Psoas muscle (tissue), 8 donors: ENCODE measurements around the gene SLC7A8. TPM values are rescaled to one million over a fixed set of nuclear protein-coding genes. Genes with fewer than 3 reads are reported as not detected.

Experiments
- ATAC-seq, 4 donors: fragments of 200-7000 bp; cut with Tn5 transposase; one replicate each; pipeline ENCODE4 v1.9.1; 2020; ENCODE audit warnings: moderate library complexity in 3 of 4, mild to moderate bottlenecking in 2 of 4
- DNase-seq, 2 donors: peaks; one replicate each; pipeline ENCODE4 v3.0.0-alpha.2; 2020
- H3K27ac ChIP-seq: fragments of 200-600 bp; one replicate; pipeline ENCODE4 v1.8.0; 2022
- H3K27me3 ChIP-seq, 3 donors: fragments of 200-600 bp in 1 of 3; one replicate each; pipeline versions ENCODE4 v1.6.1 to v1.8.0; 2013 to 2022; ENCODE audit warnings: low read length in 2 of 3, mild to moderate bottlenecking in 2 of 3, moderate library complexity in 1 of 3; ENCODE audit not compliant: insufficient read depth in 3 of 3
- H3K36me3 ChIP-seq, 2 donors: fragments of 200-600 bp in 1 of 2; one replicate each; pipeline versions ENCODE4 v1.6.1 to v1.8.0; 2013 to 2022; ENCODE audit warnings: low read depth in 1 of 2, mild to moderate bottlenecking in 1 of 2, moderate library complexity in 1 of 2; ENCODE audit not compliant: insufficient read depth in 1 of 2
- H3K4me1 ChIP-seq: fragments of 200-600 bp; one replicate; pipeline ENCODE4 v1.8.0; 2022
- H3K4me3 ChIP-seq: fragments of 200-600 bp; one replicate; pipeline ENCODE4 v1.8.0; 2022; ENCODE audit warnings: mild to moderate bottlenecking
- H3K9me3 ChIP-seq: fragments of 200-600 bp; one replicate; pipeline ENCODE4 v1.8.0; 2022
- CTCF ChIP-seq: fragments of 200-600 bp; IDR thresholded peaks from one replicate; pipeline ENCODE4 v1.8.0; 2022; ENCODE audit warnings: antibody characterized with exemption
- WGBS, 3 donors: extraction: QIAGEN DNeasy Blood & Tissue Kit; methylation state at CpG; one replicate each; pipeline versions ENCODE4 v1.1.6 to v1.1.7; 2013; 5-methylcytosine and 5-hydroxymethylcytosine counted together
- intact Hi-C, 2 donors: fragments of 100-400 bp; cut with DNase I; formaldehyde crosslinking; loops; one replicate each; pipeline versions ENCODE4 v1.11.0 to v1.14.2; 2022
- polyA plus RNA-seq, 3 donors: library from polyadenylated mRNA; stranded (reverse); fragments of 200-250 nt; gene quantifications; one replicate each; pipeline ENCODE4 v1.2.3, GENCODE V29; 2013
- total RNA-seq, 4 donors: library from RNA; stranded (reverse); fragmentation: NEBNext Ultra II Directional in 2 of 4; extraction: Animal tissue kit (Norgen Biotek cat#: 25700) in 2 of 4; gene quantifications; one replicate each; pipeline versions ENCODE4 v1.2.1 to v1.2.4, GENCODE V29; 2021 to 2023
- donor health status: healthy with polysubstance abuse.
- donor health status: DM: no; HTN: no; CAD: no; lungs with moderate emphysema.
- donor health status: Bipolar disorder and iron deficiency.
- donor health status: healthy.
- donor health status: DM: yes; HTN: yes; CAD: no.
- donor health status: DM: no; HTN: no; CAD: no.
- donor health status: DM: no; HTN: no; CAD: no.
- donor health status: DM: yes; HTN: yes; CAD: no.

Gene SLC7A8
- total and polyA plus RNA-seq, 7 donors: 7.5 to 72.6 (median 33.2) TPM

DNA sequence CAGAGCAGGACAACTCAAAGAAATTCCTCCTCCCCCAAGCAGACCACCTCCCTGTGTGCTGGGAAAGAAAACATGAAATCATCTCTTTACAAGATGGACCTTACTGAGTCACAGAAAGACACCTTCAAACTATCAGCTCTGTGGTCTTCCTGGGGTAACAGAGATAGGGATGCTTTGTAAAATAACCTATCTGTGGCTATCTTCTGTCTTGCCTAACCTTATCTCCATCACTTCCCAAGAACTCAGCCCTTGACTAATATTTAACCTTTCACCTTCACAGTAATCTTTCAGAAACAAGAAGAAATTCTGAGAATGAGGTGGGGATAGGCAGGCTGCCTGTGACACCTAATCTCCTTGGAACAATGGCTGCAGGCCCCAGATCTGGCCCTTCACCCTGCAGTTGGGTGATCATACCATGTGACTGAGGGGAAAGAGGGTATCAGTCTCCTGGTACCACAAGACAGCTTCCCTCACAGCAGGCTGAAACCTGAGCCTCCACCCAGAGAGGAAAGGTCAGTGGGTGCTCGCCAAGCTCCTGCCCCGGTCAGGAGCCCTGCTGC is 37.0 kb downstream of the SLC7A8 start:
- 22 to 36% (median 23%) methylated on average over 2 of the region's 2 CpGs for WGBS, 3 donors
- TF ChIP-seq CTCF: no peak
- Histone ChIP-seq H3K9me3 (no peaks in the 10 kb centered on the region), H3K36me3 (peaks cover 0 to 30% of the 10 kb centered on the region in 2 donors), H3K4me1 (peaks cover 80% of the 10 kb centered on the region), H3K27ac (peak overlapping the region; percentile 78), H3K27me3 (no peaks in the 10 kb centered on the region), H3K4me3 (no peak overlapping the region)
- intact Hi-C loops: no loop called here
- DNase-seq (peak in 1 of 2 donors; percentile 73), ATAC-seq (peak; percentile 66 to 87 (median 74))

GRCh38 chr14:23145794-23146350 is 37.6 kb downstream of the SLC7A8 start:
- Histone ChIP-seq H3K4me3 (no peak overlapping the region), H3K36me3 (peaks cover 0 to 30% of the 10 kb centered on the region in 2 donors), H3K4me1 (peaks cover 74% of the 10 kb centered on the region), H3K27me3 (no peaks in the 10 kb centered on the region), H3K9me3 (no peaks in the 10 kb centered on the region), H3K27ac (peak overlapping the region; percentile 78)
- WGBS, 3 donors: 54 to 57% (median 57%) methylated on average over 4 of the region's 4 CpGs
- ATAC-seq (peak; percentile 51 to 74 (median 52)), DNase-seq (no peak)
- TF ChIP-seq CTCF: no peak
- intact Hi-C loops: no loop called here

DNA sequence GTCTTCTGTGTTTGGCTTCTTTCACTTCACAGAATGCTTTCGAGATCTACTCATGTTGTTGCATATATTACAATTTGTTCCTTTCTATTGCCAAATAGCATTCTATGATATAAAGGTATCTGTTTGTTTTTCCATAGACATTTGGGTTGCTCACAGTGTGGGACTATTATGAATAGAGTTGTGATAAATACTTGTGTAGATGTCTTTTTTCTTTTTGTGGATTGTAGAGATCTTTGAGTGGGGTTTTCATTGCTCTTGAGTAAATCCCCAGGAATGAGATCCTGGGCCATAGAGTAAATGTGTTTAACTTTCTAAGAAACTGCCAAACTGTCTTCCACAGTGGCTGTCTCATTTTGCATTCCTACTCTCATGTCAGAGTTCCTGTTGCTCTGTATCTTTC is 39.5 kb downstream of the SLC7A8 start:
- Histone ChIP-seq H3K4me1 (peaks cover 56% of the 10 kb centered on the region), H3K36me3 (peaks cover 0 to 48% of the 10 kb centered on the region in 2 donors), H3K27ac (peak overlapping the region; percentile 78), H3K4me3 (no peak overlapping the region), H3K27me3 (no peaks in the 10 kb centered on the region), H3K9me3 (no peaks in the 10 kb centered on the region)
- 54 to 87% (median 72%) methylated on average over 1 of the region's 1 CpG for WGBS, 3 donors
- no peak for ATAC-seq
- TF ChIP-seq CTCF: no peak
- DNase-seq: no peak
- intact Hi-C loops: no loop called here

- 81 to 89% (median 87%) methylated on average over 4 of the region's 4 CpGs for WGBS, 3 donors
- Histone ChIP-seq H3K27ac (no peak overlapping the region), H3K27me3 (no peaks in the 10 kb centered on the region), H3K36me3 (peaks cover 0 to 59% of the 10 kb centered on the region in 2 donors), H3K4me3 (no peak overlapping the region), H3K4me1 (peaks cover 53% of the 10 kb centered on the region), H3K9me3 (no peaks in the 10 kb centered on the region)
- intact Hi-C loops: no loop called here
- TF ChIP-seq CTCF: no peak
- DNase-seq (no peak), ATAC-seq (no peak)
These were observed 40.6 kb downstream of the SLC7A8 start for GRCh38 chr14:23142826-23143225.
